ENCODE results near the gene ITGB1.

ITGB1 gene

DNA sequence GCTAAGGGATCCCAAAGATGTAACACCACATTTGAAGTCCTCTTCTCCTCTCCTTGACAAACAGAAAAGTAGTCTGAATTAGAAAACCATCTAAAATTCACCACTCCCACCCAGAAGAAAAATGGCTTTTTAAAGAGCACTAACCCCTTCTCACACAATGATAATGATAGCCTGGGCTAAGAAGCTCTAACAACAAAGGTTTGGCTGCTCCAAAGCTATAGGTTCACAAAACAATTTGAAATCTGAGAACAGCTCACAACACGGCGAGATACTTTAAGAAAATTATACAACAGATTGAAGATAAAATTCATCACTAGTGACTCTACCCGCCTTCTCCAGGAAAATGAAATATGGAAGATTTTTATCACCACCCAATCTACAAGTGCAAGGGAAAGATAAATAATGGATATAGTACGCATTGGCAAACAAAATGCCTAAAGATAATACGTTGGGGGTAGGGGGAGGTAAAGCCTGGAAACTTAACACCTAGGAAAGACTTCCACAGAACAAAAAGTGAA, 7.4 kb downstream of the ITGB1 start:
- H3K9ac ChIP-seq: no peak overlapping the region
- no peak overlapping the region for H3K4me3 ChIP-seq
- no peak for TF ChIP-seq Cebpa-rat (IDR thresholded peaks at IDR 0.05)
- H3K9me3 ChIP-seq: no peaks in the 10 kb centered on the region
- H3K4me1 ChIP-seq: peaks cover 22% of the 10 kb centered on the region
- H3K27ac ChIP-seq: no peak overlapping the region
- H3K36me3 ChIP-seq: peaks cover 14% of the 10 kb centered on the region; the same call in 1 of the 2 replicates
- H3K4me2 ChIP-seq: no peak overlapping the region
- peaks cover 65% of the 10 kb centered on the region for H4K20me1 ChIP-seq
- no peaks in the 10 kb centered on the region for H3K27me3 ChIP-seq

- peaks cover 15% of the 10 kb centered on the region for H3K4me1 ChIP-seq
- H3K4me2 ChIP-seq: no peak overlapping the region
- H3K27me3 ChIP-seq: no peaks in the 10 kb centered on the region
- H3K9me3 ChIP-seq: 0 out of 2 replicates have a peak, but pooled peaks cover 3% of the 10 kb centered on the region
- no peak for TF ChIP-seq Cebpa-rat (IDR thresholded peaks at IDR 0.05)
- peaks cover 18% of the 10 kb centered on the region for H3K36me3 ChIP-seq
- no peak overlapping the region for H3K9ac ChIP-seq
- H4K20me1 ChIP-seq: peaks cover 56% of the 10 kb centered on the region
- no peak overlapping the region for H3K27ac ChIP-seq
- no peak overlapping the region for H3K4me3 ChIP-seq
Observed at GRCh38 chr10:32949221-32949678, 8.8 kb downstream of the ITGB1 start.

DNA sequence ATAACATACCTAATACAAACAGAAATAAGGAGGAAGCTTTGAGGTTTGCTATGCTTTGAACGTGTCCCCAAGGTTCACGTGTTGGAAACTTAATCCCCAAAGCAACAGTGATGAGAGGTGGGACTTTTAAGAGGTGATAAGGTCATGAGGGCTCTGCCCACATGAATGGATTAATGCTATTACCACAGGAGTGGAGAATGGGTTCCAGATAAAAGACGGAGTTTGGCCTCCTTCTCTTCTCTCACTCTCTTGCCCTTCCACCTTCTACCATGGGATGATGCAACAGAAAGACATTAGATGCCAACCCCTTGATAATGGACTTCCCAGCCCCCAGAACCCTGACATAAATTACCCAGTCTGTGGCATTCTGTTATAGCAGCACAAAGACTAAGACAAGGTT, 9.6 kb downstream of the ITGB1 start:
- Histone ChIP-seq H4K20me1 (peaks cover 56% of the 10 kb centered on the region), H3K4me3 (no peak overlapping the region), H3K27ac (no peak overlapping the region), H3K27me3 (no peaks in the 10 kb centered on the region), H3K4me1 (peaks cover 23% of the 10 kb centered on the region), H3K36me3 (peaks cover 19% of the 10 kb centered on the region), H3K9ac (no peak overlapping the region), H3K9me3 (0 out of 2 replicates have a peak, but pooled peaks cover 3% of the 10 kb centered on the region), H3K4me2 (peak overlapping the region; percentile 18; the same call in 1 of the 2 replicates)
- TF ChIP-seq Cebpa-rat (IDR thresholded peaks at IDR 0.05): no peak

DNA sequence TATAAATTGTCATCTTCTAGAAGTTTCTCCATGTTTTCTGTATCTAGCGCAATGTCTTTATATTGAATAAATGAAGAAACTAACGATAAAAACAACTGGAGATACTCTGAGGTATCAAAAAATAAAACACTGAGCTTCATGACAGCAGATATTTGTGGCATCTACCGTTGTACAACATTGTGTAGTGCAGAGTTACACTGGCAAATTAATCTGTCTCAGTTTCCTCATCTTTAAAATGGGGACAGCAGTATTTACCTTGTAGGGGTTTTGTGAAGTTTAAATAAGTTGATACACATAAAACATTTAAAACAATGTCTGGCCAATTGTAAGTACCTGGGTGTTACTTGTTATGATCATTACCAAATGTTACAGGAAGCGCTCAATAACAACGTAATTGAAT, 10.4 kb downstream of the ITGB1 start:
- Histone ChIP-seq H3K4me1 (peaks cover 26% of the 10 kb centered on the region), H3K27ac (no peak overlapping the region), H3K36me3 (peaks cover 11% of the 10 kb centered on the region; the same call in 1 of the 2 replicates), H3K9me3 (0 out of 2 replicates have a peak, but pooled peaks cover 3% of the 10 kb centered on the region), H3K4me3 (no peak overlapping the region), H3K4me2 (no peak overlapping the region), H3K9ac (no peak overlapping the region), H3K27me3 (no peaks in the 10 kb centered on the region), H4K20me1 (peaks cover 56% of the 10 kb centered on the region)
- no peak for TF ChIP-seq Cebpa-rat (IDR thresholded peaks at IDR 0.05)

- no peak overlapping the region for H3K4me2 ChIP-seq
- peaks cover 40% of the 10 kb centered on the region for H3K4me1 ChIP-seq
- no peak overlapping the region for H3K27ac ChIP-seq
- no peaks in the 10 kb centered on the region for H3K27me3 ChIP-seq
- H4K20me1 ChIP-seq: peaks cover 56% of the 10 kb centered on the region
- 0 out of 2 replicates have a peak, but pooled peaks cover 3% of the 10 kb centered on the region for H3K9me3 ChIP-seq
- TF ChIP-seq Cebpa-rat (IDR thresholded peaks at IDR 0.05): no peak
- H3K4me3 ChIP-seq: no peak overlapping the region
- H3K36me3 ChIP-seq: peaks cover 11% of the 10 kb centered on the region; the same call in 1 of the 2 replicates
- no peak overlapping the region for H3K9ac ChIP-seq
Observed at GRCh38 chr10:32946108-32946507, 11.9 kb downstream of the ITGB1 start.

GRCh38 chr10:32943854-32944661, 14.0 kb downstream of the ITGB1 start:
- no peak for TF ChIP-seq Cebpa-rat (IDR thresholded peaks at IDR 0.05)
- H3K27ac ChIP-seq: no peak overlapping the region
- peak overlapping the region; percentile 19; the same call in 1 of the 2 replicates for H3K4me2 ChIP-seq
- no peak overlapping the region for H3K9ac ChIP-seq
- no peaks in the 10 kb centered on the region for H3K27me3 ChIP-seq
- H3K4me1 ChIP-seq: peaks cover 39% of the 10 kb centered on the region
- H3K4me3 ChIP-seq: no peak overlapping the region
- peaks cover 22% of the 10 kb centered on the region for H3K36me3 ChIP-seq
- peaks cover 61% of the 10 kb centered on the region for H4K20me1 ChIP-seq
- 0 out of 2 replicates have a peak, but pooled peaks cover 3% of the 10 kb centered on the region for H3K9me3 ChIP-seq

GRCh38 chr10:32943395-32943794, 14.6 kb downstream of the ITGB1 start:
- peak overlapping the region; percentile 19; the same call in 1 of the 2 replicates for H3K4me2 ChIP-seq
- no peak for TF ChIP-seq Cebpa-rat (IDR thresholded peaks at IDR 0.05)
- peaks cover 21% of the 10 kb centered on the region for H3K36me3 ChIP-seq
- no peaks in the 10 kb centered on the region for H3K27me3 ChIP-seq
- peaks cover 62% of the 10 kb centered on the region for H4K20me1 ChIP-seq
- 0 out of 2 replicates have a peak, but pooled peaks cover 3% of the 10 kb centered on the region for H3K9me3 ChIP-seq
- H3K4me3 ChIP-seq: no peak overlapping the region
- peaks cover 34% of the 10 kb centered on the region for H3K4me1 ChIP-seq
- H3K27ac ChIP-seq: peak overlapping the region; percentile 15; the same call in 1 of the 2 replicates
- H3K9ac ChIP-seq: no peak overlapping the region

DNA sequence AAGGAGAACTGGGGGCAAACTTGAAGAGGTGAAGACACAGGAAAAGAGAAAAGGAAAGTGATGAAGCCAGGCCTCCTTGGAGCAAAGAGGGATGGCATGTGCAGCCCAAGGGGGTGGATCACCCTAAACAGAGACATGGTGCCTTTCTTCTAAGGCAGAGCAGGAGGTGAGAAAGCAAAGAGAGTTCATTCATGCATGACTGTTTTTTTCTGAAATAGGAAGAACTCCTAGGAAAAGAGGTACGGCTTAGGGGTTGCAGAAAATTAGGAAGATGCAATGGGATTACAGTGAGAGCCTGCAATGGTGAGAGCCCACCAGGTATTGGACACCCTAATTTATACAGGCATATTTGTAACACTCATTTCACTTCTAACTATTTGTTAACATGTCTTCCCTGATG, 15.9 kb downstream of the ITGB1 start:
- H3K4me2 ChIP-seq: no peak overlapping the region
- 0 out of 2 replicates have a peak, but pooled peaks cover 3% of the 10 kb centered on the region for H3K9me3 ChIP-seq
- peaks cover 73% of the 10 kb centered on the region for H4K20me1 ChIP-seq
- H3K9ac ChIP-seq: no peak overlapping the region
- H3K4me1 ChIP-seq: peaks cover 32% of the 10 kb centered on the region
- H3K4me3 ChIP-seq: no peak overlapping the region
- H3K36me3 ChIP-seq: peaks cover 20% of the 10 kb centered on the region
- no peak overlapping the region for H3K27ac ChIP-seq
- no peaks in the 10 kb centered on the region for H3K27me3 ChIP-seq
- no peak for TF ChIP-seq Cebpa-rat (IDR thresholded peaks at IDR 0.05)

- Histone ChIP-seq H3K36me3 (peaks cover 20% of the 10 kb centered on the region), H3K9me3 (0 out of 2 replicates have a peak, but pooled peaks cover 3% of the 10 kb centered on the region), H3K27me3 (no peaks in the 10 kb centered on the region), H3K27ac (no peak overlapping the region), H3K4me3 (no peak overlapping the region), H3K9ac (no peak overlapping the region), H4K20me1 (peaks cover 77% of the 10 kb centered on the region), H3K4me1 (peaks cover 32% of the 10 kb centered on the region), H3K4me2 (no peak overlapping the region)
- TF ChIP-seq Cebpa-rat (IDR thresholded peaks at IDR 0.05): no peak
Observed at GRCh38 chr10:32941357-32941756, 16.7 kb downstream of the ITGB1 start.

All from BLaER1 (cell line).